ENCODE data around the gene CCN6. TPM values are rescaled to one million over a fixed set of nuclear protein-coding genes. Genes with fewer than 3 reads are reported as not detected.
"Not testable (repeated sequence)": the region's sequence is repeated elsewhere in the genome, so short reads cannot be mapped to it uniquely, and the experiment has no call there.

The CCN6 gene
- polyA plus RNA-seq, 3 donors, result 1.9 to 4.3 (median 3.9) TPM

DNA sequence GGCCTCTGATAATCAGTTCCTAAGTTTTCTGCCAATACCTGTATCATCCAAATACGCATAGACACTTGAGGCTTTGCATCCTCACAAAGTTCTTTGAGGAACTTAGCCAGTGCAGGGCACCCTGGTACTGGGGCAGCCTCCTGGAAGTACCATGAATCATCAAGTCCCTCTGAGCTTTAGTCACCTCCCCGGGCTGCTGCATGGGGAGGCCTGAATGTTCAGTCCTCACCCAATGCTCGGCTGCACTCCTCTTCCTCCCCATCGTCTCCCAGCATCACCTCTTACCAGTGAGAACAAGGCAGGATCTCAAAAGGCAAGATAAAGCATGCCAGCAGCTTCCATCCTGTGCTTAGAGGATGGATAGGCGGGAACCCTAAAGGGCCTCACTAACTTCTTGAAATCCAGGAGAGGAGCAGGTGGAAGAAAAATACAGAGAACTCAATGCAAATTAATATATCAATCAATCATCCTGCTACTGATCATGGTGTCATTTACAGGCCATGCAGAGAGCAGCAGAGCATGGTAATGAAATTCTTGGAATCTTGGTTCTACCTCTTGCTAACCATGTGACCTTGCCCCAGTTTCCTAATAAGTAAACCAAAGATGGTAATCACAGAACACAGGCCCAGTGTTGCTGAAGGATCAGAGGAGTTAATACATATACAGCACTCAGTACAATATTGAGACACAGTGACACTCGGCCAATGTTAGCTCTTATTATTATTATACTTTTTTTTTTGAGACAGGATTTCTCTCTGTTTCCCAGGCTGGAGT lies 4.7 kb upstream of the CCN6 start:
- no peak for DNase-seq (ENCODE audit: low read depth in 3 of 3, low spot score in 2 of 3)

DNA sequence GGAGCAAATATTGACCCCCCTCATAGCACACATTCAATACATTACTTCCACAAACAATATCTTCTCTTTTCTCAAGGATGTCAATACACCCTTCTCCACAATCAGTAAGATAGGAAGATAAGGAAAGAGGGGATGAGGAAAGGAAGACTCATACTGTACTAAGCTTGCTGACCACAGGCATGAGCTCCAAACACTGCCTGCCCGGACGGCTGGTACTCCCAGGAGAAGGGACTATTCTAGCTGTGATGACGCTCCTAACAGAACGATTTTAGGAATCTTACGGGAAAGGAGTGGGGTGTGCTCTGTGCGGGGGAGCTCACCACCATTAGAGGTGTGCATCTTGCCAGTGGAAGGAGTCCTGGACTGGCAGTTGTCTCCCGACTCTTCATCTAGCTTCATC lies 3.9 kb upstream of the CCN6 start:
- no peak for DNase-seq (ENCODE audit: low read depth in 3 of 3, low spot score in 2 of 3)

DNA sequence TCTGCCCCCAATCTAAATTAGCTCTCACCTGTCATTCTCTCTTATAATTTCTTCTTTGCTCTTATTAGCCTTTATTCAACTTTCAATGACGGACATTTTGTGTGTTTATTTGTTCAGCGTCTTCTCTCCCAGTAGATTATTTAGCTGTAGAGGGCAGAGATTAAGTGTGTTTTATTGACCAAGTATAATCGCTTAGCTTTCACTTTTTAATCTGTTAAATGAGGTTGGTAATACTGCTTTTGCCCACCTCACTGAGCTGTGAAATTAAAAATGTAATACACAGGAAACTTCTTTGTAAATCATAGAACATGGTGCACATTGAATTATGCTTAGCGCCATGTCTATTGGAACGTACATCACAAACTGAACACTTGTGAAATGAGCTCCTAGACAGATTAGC lies 3.5 kb upstream of the CCN6 start:
- no peak for DNase-seq (ENCODE audit: low read depth in 3 of 3, low spot score in 2 of 3)

DNA sequence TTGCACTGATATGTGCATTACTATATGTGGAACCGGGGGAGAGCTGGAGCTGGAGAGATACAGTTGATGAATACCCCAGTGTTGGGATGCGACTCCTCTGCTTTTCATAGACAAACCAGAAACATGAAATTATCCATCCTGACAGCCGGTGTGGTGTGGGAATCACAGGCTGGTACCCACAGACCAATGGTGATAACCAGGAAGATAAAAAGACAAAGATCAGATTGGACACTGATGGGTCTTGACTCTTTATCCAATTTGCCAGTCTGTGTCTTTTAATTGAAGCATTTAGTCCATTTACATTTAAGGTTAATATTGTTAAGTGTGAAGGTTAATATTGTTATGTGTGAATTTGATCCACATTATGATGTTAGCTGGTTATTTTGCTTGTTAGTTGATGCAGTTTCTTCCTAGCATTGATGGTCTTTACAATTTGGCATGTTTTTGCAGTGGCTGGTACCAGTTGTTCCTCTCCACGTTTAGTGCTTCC lies 2.6 kb upstream of the CCN6 start:
- DNase-seq (ENCODE audit: low read depth in 3 of 3, low spot score in 2 of 3), result not testable (repeated sequence)

DNA sequence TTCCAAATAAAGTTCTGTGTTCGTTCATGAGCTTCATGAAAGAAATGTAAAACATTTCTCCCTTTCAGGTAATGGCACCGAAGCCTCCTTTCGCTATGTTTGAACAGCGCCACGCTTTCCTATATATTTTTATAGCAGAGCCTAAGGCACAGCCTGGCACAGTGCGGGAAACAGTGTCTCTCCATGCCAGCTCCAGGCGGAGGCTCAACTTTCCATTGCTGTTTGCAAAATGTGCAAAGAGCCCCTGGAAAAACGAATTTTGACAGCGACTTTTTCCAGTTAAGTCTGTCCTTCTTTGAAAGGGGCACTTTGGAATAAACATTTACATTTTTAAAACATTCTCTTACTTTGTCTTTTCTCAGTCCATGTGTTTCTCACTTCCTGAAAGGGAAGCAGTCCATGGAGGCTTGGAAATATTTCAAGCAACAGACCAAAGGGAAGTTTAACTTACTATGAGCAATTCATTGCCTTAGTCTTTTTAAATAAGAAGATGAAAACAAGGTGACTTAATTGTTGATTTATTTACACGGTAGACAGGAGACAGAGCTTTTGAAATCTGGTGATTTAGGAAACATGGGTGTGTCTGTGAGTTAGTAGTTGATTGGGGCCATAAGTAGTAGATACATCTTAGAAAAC lies 769 bp downstream of the CCN6 start:
- no peak for DNase-seq (ENCODE audit: low read depth in 3 of 3, low spot score in 2 of 3)

DNA sequence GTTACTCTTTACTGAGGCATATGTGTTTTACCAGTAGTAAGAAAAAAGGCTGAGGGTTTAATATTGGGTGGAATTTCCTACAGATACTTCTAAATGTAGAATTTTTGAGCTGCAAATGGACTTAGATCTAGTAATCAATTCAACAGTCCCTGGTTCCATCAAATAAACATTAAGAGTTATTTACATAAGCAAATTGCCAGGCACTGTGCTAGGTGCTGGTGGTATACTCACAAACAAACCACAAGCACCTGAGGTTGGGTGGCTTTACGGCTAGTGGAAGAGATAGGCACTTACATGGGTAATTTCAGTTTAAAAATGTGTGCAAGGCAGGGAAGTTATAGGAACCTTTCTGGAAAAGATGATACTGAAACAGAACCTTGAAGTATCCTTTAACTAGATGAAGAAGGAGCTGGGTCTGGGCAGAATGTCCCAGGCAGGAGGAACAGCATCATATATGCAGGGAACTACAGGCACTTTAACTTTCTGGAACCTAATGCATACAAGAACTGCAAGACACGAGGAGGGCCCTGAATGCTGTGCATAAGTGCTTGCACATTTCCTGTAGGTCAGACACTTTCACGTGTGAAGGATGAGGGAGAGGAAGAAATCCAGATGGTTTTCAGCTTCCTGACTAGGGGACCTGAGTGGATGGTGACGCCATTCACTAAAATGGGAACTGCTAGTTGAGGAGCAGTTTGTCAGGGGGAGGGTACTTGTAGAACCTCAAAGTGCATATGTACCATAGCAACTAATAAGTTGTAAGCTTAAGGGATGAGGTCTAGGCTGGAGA lies 4.5 kb downstream of the CCN6 start:
- no peak for DNase-seq (ENCODE audit: low read depth in 3 of 3, low spot score in 2 of 3)

DNA sequence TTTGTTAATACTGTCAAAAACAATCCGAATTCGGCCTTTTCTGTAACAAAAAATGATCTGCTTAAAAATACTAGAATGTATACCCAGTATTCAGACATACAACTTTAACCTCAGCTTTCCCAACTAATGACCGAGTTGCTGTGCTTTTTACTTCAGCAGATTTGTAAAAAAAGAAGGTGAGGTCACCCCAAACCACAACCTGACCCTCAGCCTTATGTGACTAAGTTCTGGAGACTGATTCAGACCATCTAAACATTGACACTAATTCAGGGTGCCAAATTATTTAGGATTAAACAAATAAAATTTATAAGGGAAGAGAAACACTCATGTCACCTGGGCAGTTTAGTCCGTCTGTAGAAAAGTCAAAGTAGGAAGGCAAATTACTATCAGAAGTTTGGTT lies 7.7 kb downstream of the CCN6 start:
- no peak for DNase-seq (ENCODE audit: low read depth in 3 of 3, low spot score in 2 of 3)

DNA sequence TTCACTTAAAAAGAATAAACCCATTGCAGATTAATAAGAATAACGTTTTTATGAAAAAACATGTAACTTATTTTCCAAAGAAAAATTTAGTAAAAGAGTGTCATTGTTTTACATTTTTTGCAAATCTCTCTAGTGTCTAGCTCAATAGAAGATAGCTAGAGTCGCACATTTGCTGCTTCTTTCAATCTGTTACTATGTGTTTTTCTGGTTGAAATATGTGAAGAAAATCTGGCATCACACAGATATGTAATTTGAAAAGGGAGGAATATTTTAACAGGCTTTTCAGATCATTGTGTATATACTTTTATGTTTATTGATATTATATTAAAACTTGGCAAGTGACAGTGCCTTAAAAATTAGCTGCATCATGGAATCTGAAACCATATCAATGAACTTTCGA lies 9.1 kb downstream of the CCN6 start:
- no peak for DNase-seq (ENCODE audit: low read depth in 3 of 3, low spot score in 2 of 3)

DNA sequence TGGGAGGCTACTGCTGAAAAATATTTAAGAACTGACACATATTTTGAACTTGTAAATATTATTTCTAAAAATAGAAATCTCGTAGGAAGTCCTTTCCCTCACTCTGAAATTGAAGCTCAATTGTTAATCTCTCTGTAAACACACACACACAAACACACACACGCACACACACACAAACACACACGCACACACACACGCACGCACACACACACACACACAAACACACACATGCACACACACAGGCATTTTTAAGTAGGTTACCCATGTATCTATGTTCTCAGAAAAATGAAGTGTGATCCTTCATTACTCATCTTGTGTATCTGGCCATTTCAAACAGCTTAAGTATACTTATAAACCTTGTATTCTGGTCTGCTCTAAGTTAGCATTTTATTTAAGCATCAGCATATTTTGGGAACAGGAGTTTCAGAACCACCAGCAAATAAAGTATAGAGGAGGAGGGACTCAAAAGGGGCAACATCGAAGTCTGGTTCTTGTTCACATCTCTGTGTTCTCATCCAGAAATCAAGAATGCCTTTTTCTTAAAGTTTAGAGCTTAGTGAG lies 11.6 kb downstream of the CCN6 start:
- DNase-seq (ENCODE audit: low read depth in 3 of 3, low spot score in 2 of 3), result no peak

DNA sequence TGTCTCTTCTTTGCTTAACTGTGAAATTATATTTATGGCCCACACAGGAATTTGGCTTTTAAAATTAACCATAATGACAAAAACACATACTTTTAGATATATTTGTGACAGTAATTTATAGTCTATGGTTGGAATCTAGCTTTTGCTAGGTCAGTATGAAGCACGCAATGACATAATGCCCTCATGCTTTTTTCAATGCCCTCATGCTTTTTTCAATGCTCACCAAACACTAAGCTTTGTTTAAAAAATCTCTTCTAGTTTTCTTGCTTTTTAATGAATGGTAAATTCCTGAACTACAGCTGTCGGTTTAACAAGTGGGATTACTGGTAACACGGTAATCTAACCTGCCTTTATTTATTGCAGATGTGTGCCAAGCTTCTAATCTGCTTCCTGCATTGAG lies 12.7 kb downstream of the CCN6 start:
- no peak for DNase-seq (ENCODE audit: low read depth in 3 of 3, low spot score in 2 of 3)

DNA sequence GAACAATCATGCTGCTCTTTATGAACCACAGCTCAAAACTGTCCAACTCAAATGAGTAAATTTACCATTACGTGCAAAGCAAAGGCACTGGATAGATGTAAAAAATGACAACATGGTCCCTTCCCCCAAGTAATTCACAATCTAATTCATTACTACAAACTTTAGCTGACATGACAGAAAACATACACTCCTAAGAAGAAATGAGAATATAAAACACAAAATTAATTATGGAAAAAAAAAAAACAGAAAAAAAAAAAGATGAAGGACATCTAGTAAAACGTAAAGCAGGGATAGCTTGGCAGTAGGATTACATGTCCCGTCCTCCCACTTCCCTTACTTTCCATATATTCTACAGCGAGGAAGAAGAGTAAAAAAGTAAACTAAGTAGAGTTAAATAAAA lies 27.7 kb downstream of the CCN6 start:
- DNase-seq (ENCODE audit: low read depth in 3 of 3, low spot score in 2 of 3), result no peak

DNA sequence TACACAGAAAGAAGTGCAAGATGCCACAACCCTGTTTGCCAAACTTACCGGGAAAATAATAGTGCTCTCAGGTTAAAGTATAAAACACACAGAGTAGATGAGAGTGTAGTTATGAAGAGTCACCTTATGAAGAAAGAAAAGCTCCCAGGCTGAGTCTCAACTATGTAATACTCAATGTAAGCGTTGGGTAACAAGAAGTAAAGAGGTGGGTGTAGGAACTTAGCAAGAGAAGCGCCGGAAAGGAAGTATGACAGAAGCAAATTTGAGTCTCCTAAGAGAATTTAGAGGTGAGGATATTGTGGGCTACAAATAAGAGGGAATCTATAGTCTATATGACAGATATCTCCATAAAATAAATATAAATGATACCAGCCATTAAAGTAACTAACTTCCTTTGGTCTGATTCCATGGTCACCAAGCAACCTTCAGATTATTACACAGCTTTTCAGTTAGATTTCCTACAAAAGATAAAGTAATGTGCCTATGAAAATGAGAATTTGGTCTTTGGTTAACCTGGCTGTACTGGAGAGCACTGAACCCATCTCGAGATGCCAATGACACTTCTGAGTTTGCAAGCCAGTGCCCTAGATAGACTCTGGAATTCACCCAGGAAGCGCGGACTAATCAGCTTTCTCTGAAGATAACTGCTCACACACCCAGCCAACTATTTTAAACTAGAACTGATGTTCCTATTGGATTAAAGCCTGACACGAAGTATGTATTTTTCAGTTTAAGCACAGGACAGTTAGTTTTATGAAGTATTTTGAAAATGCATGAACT lies 31.6 kb downstream of the CCN6 start:
- no peak for DNase-seq (ENCODE audit: low read depth in 3 of 3, low spot score in 2 of 3)

DNA sequence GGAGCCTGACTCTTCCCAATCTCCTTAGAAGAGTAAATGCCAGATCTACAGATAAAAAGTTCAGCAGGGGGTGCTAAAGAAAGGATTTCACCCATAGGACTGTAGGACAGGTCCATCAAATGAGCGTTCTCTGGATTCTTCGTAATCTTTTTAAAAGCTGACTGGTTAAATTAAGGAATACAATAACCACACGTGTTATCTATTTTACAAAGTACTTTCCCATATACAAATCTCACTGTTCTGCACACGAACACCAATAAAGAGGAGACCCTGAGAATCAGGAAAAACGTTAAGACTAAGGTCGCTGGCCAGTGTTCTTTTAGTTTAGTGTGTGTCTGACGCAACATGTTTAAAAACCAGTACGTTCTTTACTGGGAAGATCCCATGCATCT lies 32.8 kb downstream of the CCN6 start:
- DNase-seq (ENCODE audit: low read depth in 3 of 3, low spot score in 2 of 3), result peak; percentile 45 to 47 (median 46)

DNA sequence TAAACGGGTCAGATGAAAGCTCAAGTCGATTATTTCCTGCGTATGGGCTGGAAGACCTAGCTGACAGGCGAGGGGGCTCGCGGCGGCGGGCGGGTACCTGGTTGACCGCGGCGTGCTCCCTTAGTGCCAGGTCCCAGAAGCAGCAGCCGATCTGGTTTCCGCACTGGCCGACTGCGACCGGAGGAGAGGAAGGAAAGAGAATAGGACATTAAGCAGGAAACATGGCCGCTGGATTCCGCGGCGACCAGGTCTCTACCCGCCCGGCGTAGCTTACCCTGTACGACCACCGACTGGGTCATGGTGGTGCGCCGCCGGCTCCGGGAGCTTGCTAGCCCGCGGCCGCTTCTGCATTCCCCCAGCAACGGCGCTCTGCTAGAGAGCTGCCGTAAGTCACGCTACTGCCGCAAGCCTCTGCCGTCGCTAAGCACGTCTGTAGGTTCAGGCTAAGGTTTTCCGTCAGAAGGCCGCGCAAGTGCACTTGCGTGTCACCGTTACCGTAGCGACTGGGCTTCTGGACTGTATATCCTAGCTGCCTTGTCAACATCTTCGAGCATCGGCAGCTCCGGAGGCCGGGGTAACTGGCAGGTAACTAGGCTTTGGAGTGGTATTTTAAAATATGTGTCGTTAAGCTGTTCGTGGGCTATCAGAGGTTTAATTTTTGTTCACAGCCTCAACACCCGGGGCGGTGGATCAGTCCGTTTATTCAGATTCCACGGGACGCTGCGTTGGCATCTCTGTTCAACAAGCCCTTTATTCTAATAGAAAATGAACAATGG lies 33.4 kb downstream of the CCN6 start, which contains the start of the genes FAM229B and TUBE1:
FAM229B (plus strand) TSS at position 456 of the 776 bp plus-strand sequence. CDS start 11,693 bp downstream, outside the sequence.
TUBE1 (minus strand) TSS at position 347 of the 776 bp plus-strand sequence; CDS start at position 299, 48 bp downstream.
- peak; percentile 83 to 91 (median 85) for DNase-seq (ENCODE audit: low read depth in 3 of 3, low spot score in 2 of 3)

DNA sequence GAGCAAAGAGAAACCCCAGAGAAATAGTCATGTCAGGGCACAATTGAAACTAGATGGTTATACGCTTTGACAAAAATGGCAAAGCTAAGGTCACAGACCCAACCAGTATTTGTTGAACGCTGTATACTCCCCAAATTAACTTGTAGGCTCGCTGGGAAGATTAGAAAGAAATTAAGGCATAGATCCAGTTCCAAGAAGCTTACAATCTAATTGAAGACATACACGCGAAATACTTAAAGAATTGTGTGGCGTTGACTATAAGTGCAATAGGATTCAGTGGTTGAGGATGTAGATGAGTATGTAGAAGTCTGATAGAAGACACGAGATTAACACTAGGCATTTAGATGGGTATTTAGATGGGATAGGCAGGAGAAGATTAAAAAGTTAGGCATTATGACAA lies 34.0 kb downstream of the CCN6 start:
- DNase-seq (ENCODE audit: low read depth in 3 of 3, low spot score in 2 of 3), result no peak

DNA sequence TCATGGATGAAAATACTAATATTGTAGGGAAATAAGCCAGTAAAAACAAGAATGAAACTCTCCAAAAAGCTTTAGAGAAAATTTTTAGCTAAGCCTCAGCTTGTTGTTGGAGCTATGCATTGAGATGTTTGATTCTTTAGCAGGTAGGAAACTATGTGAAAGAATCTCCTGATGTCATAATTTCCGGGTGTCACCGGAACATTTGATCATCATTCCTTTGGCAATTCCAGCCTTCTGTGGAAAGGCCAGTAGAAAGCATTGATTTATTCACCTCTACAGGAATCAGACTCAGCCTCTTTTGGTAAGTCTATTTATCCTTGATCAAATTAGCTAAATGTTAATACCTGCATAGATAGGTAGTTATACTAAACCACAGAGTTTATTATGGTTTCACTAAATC lies 43.0 kb downstream of the CCN6 start:
- DNase-seq (ENCODE audit: low read depth in 3 of 3, low spot score in 2 of 3), result no peak

DNA sequence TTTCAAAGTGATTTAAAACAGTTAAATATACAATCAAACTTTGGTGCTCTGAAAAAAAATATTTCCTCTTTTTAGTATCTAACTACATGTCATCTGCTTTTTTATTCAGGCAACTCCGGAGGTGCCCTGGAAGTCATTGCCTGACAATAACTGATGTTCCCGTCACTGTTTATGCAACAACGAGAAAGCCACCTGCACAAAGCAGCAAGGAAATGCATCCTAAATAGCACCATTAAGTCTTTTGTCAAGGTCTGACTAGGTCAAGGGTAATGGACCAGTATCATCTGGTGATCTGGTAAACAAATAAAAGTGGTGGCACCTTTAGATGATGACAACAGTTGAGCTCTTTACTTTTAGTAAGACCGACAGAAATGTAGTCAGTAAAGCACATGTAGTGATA lies 46.7 kb downstream of the CCN6 start:
- DNase-seq (ENCODE audit: low read depth in 3 of 3, low spot score in 2 of 3), result no peak

DNA sequence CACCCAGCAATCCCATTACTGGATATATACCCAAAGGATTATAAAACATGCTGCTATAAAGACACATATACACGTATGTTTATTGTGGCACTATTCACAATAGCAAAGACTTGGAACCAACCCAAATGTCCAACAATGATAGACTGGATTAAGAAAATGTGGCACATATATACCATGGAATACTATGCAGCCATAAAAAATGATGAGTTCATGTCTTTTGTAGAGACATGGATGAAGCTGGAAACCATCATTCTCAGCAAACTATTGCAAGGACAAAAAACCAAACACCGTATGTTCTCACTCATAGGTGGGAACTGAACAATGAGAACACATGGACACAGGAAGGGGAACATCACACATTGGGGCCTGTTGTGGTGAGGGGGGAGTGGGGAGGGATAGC lies 52.1 kb downstream of the CCN6 start:
- DNase-seq (ENCODE audit: low read depth in 3 of 3, low spot score in 2 of 3), result not testable (repeated sequence)

DNA sequence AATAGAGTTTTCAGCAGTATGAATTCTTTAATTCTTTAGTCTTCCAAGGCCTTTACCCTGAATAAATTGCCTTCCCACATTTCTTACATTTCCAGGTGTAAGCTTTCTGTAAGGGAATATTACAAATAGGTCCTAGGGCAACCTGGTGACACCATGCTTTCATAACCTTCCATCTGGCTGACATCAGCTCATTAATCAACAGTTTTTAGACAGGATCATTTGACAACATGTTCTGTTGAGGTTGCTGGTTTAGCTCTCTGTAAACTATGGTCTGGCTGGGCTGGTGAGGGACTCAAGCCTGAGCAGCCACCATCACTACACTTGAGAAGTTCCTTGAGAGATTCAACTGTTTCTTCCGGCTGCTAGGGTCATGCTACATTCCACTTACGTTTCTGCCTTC lies 52.7 kb downstream of the CCN6 start:
- DNase-seq (ENCODE audit: low read depth in 3 of 3, low spot score in 2 of 3), result no peak
